ENCODE data around the gene PDHX.
"Not testable (repeated sequence)": the region's sequence is repeated elsewhere in the genome, so short reads cannot be mapped to it uniquely, and the experiment has no call there.

Gene PDHX

DNA sequence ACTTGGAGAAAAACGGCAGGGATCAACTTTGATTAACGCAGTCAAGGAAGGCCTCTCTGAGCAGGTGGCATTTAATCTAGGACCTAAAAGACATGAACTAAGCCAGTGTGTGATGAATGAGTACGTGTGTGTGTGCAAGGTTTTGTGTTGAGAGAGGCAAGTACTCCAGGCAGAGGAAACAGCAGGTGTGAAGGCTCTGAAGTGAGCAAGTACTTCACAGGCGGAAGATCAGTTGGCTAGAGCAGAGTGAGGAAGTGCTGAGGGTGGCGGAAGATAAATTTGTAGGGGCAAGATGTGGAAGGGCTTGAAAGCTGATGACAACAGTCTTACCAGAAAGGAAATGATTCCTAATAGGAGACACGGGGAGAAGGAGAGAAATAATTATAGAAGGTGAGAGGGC is 7.0 kb upstream of the PDHX start:
- DNase-seq (ENCODE audit: low read depth), result no peak

DNA sequence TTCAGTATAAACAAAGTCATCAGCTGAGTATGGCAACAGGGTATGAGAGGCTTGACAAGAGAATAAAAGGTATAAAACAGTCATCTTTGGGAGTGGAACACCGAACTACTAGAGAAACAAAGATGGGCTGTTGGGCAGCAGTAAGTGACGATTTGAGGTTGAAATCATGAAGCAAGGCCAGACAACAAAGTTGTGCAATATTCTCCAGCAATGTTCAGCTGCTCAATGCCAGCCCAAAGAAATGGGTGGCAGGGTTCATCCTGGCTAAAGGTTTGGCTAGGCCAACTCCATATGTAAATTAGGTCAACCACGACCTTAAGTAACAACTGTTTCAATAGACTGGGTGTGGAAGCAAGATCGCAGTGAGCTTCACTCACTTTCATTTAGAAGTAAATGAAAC is 6.5 kb upstream of the PDHX start:
- no peak overlapping the region for H3K4me3 ChIP-seq (ENCODE audit: low read depth, low read length)
- TF ChIP-seq, protein P1, sequence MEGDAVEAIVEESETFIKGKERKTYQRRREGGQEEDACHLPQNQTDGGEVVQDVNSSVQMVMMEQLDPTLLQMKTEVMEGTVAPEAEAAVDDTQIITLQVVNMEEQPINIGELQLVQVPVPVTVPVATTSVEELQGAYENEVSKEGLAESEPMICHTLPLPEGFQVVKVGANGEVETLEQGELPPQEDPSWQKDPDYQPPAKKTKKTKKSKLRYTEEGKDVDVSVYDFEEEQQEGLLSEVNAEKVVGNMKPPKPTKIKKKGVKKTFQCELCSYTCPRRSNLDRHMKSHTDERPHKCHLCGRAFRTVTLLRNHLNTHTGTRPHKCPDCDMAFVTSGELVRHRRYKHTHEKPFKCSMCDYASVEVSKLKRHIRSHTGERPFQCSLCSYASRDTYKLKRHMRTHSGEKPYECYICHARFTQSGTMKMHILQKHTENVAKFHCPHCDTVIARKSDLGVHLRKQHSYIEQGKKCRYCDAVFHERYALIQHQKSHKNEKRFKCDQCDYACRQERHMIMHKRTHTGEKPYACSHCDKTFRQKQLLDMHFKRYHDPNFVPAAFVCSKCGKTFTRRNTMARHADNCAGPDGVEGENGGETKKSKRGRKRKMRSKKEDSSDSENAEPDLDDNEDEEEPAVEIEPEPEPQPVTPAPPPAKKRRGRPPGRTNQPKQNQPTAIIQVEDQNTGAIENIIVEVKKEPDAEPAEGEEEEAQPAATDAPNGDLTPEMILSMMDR (IDR thresholded peaks at IDR 0.05; ENCODE audit: insufficient read depth, low read depth, low read length, missing control alignments), result no peak
- DNase-seq (ENCODE audit: low read depth), result no peak

More for the DNA sequence above, 7.0 kb upstream of the PDHX start:
- H3K4me3 ChIP-seq (ENCODE audit: low read depth, low read length), result no peak overlapping the region
- TF ChIP-seq, protein P1 (IDR thresholded peaks at IDR 0.05; ENCODE audit: insufficient read depth, low read depth, low read length, missing control alignments), result no peak

DNA sequence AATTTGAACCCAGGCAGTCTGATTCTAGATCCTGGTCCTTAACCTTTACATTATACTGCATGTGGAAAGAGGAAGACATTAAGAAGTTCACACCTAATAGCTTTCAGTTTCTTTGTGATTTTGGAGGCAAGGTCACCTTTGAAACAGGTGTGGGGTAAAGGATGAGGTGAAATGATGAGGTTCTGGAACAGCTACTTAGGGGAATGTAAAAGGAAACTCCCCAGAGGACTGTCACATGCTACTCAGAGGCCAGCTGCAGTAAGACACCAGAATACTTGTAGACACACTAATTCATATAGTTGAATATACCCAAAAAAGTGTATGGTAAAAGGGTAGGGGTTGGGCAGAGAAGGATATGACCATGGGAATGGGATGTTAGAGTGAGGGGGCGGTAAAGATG is 5.6 kb upstream of the PDHX start:
- peak; percentile 40 for DNase-seq (ENCODE audit: low read depth)
- TF ChIP-seq, protein P1 (IDR thresholded peaks at IDR 0.05; ENCODE audit: insufficient read depth, low read depth, low read length, missing control alignments), result no peak
- no peak overlapping the region for H3K4me3 ChIP-seq (ENCODE audit: low read depth, low read length)

DNA sequence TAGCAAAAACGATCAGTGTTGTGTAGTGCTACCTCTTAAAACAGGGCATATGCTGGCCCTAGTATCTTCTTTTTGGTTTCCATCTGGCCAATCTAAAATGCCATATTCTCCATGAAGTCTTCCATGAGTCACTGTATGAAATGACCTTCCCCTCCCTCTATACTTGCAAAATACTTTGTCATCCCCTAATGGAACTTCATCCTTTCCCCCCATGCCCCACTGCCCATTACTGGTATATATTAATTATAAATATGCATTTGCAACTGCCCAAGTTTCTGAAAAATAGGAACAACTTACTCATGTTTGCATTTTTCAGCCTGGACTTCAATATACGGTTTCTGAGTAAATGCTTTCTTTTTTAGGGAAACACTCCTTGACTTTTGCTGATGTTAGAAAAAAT is 4.7 kb upstream of the PDHX start:
- H3K4me3 ChIP-seq (ENCODE audit: low read depth, low read length), result no peak overlapping the region
- TF ChIP-seq, protein P1 (IDR thresholded peaks at IDR 0.05; ENCODE audit: insufficient read depth, low read depth, low read length, missing control alignments), result no peak
- DNase-seq (ENCODE audit: low read depth), result no peak

DNA sequence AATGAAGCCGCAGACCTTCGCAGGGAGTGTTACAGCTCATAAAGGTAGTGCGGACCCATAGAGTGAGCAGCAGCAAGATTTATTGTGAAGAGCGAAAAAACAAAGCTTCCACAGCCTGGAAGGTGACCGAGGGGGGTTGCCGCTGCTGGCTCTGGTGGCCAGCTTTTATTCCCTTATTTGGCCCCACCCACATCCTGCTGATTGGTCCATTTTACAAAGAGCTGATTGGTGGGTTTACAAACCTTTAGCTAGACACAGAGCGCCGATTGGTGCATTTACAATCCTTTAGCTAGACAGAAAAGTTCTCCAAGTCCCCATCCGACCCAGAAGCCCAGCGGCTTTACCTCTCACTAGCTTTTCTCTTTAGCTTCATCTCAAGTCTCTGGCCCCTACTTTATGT is 2.9 kb upstream of the PDHX start:
- DNase-seq (ENCODE audit: low read depth); H3K4me3 ChIP-seq (ENCODE audit: low read depth, low read length): not testable (repeated sequence)

DNA sequence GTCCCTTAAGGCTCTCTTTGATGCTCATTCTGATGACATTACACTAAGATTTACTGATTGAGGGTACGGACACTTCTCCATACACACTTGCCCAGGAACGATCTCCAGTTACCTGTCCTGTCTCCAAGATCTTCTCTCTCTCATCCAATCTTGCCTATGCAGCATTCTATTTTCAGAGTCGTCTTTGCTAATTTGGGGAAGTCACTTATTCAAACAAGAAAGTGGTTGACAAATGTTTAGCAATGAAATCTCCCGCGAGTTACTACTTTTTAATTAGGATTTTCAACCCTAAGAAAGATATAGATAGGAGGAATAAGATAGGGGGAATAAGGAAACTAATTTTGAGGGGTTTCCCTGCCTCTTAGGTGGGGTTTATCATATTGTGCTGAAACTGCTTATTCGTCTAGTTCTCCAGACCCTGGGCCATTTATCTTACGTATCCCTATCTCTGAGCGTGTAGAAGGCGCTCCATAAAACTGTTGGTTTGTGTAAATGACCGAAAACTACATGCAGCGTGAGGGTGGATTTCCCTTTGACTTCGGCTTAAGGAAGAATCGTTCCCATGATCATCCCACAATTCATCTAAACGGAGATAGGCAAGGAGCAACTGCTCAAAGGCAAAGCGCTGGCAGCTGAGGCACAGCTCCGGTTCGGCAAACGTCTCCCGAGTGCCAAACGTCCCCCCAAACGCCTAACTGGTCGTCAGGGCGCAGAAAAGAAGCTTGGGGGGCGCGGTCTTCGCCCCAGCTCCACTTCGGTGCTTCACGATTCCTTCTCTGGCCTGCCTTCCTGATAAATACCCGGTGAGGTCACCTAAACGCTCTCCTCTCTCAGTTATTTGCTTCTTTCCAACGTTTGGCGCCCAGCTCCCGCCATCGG is 1.0 kb upstream of the PDHX start:
- TF ChIP-seq, protein P1 (IDR thresholded peaks at IDR 0.05; ENCODE audit: insufficient read depth, low read depth, low read length, missing control alignments), result no peak
- DNase-seq (ENCODE audit: low read depth), result no peak

DNA sequence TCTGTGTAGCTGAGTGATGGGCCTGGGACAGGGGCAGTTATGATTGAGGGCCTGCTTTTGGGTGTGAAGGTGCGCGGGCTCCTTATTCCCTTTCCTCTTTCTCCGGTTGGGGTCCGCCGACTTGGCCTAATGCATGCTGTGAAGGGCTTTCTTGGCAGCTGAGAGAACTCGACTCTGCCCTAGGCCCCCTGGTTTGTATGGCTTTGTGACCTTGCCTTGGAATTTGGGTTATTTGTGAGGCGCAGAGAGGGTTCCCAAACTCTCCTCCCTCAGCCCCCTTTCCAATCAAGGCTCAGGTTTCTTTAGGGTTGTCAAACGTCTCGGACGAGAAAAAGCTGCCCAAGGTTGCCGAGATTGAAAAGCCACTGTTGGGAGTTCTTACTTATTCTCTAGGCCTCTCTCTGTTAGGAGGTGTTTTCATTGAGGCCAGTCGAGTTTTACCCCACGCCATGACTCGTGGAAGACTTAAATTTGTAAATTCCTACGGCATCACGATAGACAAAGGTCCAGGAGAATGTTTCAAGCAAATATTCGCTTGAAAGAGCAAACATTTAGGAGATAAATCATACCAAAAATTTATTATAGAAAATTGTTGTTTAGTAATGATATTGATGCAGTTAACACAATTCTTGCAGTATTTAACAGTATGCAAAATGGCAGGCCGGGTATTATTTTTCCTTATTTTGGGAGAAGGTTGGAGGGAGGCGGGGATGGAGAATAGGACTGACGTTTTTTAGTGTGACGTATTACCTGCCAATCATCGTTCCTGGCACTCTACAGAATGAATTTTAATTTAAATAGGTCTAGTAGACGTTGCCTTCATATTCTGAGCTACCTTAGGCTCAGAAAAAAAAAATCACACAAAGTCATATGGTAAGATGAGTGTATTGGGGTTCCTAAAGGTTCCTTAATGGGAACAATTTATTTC is 689 bp downstream of the PDHX start:
- H3K4me3 ChIP-seq (ENCODE audit: low read depth, low read length), result peak overlapping the region; percentile 71
- DNase-seq (ENCODE audit: low read depth), result no peak
- TF ChIP-seq, protein P1 (IDR thresholded peaks at IDR 0.05; ENCODE audit: insufficient read depth, low read depth, low read length, missing control alignments), result no peak

More for the DNA sequence above, 1.0 kb upstream of the PDHX start:
- peak overlapping the region; percentile 71 for H3K4me3 ChIP-seq (ENCODE audit: low read depth, low read length)
